Measurements from ENCODE around the gene PPARGC1A.

PPARGC1A gene

DNA sequence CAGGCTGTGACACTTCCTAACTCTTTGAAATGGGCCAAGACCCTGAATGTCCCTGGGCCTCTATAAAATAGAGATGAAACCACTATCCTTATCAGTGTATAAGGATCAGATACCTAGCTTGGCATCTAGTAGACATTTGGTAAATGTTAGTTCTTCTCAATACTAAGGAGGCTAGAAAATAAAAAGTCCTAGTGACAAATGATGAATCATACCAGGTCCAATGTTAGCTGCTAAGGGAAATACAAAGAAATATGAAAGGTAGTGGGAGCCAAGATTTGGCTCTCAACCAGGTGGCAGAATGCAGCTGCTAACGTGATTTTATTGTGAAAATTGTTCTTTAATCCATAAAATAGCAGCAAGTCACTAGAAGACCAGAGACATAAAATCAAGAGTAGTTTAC, 19.8 kb upstream of the PPARGC1A start:
- no peak for DNase-seq

DNA sequence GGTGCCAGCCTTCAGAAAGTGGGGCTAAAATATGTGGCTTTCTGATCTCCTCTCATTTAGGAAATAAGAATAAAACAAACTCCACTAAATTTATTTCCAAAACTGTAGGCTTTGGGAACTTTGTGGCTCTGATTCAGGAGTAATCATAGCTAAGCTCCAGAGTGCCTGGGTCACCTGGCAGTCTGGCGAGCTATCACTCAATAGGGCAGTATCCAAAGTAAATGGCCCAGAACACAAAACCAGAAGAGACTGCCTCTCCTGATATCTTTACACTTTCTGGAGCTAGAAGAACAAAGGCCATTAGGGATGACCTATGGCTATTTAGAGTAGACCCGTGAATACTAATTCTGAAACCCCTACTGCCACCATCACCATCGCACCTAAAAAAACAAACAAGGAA, 17.0 kb upstream of the PPARGC1A start:
- no peak for DNase-seq

DNA sequence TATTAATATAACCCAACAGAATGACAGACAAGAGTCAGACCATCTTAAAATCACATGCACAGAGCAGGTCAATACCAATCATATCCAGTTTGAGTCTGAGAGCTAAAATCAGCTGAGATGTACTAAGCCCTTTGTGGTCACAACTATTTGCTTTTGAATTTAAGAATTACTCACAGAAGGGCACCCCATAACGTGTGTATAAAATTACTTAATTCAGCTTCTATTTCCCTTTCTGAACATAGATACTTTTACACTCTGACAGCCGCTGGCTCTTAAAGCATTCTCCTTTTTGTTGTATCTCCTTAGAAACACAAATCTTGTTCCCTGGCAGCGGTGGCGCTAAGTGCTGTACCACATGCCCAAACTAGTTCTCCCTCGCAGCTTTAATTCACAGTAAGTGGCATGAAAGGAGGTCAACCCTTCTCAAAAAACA, 14.8 kb upstream of the PPARGC1A start:
- no peak for DNase-seq

DNA sequence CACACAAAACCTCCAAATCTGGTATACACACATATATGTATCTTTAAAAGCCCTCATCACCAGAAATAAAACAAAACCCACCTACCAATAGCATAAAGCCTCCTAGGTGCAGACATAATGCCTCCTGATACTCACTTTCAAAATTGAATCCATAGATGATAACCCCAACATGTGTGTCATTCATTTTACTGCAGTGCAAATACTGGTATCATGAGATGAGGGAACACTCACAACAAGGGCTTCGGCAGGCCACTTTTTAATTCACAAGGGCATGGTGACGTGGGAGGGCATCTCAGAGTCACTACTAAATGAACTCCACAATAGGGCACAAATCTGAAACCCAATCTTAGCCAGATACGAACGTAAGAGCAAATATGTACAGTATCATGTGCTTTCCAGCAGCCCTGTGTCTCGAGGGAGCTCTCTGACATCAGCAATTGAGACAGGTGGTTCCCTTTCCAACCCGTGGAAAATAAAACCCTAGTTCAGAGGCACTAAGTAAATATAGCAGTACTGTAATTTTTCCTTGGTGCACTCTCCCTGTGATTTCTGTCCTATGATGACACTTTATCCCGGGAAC, 14.1 kb upstream of the PPARGC1A start:
- no peak for DNase-seq

DNA sequence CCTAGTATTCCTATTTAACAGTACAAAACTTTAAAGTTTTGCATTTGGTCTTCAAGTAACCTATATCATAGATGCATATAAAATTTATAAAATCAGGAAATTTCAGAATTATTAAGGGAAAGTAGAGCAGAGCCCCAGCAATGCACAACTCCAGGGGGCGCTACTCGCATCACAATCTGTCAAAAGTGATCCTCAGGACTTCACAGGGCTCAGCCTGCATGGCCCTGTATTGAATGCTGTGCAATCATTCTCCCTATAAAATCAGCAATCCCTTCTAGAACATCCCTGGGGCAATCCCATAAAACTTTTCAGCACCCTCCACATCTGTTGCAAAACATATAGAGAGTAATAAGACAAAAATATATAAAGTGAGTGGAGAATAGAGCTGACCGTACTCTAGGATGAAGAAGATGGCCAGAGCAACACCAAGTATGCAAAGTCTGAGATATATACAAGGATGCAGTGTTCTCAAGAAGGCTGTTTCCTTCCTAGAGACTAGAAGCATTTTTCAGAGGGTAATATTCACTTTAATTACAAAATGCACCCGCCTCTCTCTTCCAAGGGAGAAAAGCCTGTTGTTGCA, 12.5 kb upstream of the PPARGC1A start:
- no peak for DNase-seq

DNA sequence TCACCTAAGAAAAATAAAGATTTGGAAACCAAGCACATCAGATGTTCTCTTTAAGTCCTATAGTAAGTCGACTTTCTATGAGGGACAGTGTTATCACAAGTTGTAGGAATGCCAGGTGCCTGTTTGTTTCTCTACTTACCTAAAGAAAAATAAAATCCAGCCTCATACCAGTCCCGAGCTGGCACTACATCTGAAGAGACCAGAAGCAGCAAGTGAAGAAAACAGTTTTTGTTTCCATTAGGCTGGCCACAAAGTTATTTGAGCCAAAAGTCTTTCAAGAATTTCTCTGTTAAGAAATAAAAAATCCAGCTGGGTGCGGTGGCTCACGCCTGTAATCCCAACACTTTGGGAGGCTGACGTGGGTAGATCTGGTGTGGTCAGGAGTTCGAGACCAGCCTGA, 10.8 kb upstream of the PPARGC1A start:
- no peak for DNase-seq

DNA sequence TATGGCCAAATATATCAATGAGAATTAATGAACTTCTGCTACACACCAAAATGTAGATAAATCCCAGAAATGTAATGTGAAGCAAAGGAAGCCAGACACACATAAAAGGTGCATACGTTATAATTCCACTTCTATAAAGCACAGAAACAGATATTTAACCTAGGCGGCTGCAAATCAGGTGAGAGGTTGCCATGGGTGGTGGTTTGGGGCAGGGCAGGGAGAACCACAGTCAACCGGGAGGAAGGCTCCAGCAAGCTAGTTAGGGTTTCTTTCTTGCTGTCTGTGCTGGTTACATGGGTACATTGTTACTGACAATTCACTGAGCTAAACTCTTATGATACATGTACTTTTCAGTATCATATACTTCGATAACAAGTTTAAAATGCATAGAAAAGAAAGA, 9.7 kb upstream of the PPARGC1A start:
- no peak for DNase-seq

DNA sequence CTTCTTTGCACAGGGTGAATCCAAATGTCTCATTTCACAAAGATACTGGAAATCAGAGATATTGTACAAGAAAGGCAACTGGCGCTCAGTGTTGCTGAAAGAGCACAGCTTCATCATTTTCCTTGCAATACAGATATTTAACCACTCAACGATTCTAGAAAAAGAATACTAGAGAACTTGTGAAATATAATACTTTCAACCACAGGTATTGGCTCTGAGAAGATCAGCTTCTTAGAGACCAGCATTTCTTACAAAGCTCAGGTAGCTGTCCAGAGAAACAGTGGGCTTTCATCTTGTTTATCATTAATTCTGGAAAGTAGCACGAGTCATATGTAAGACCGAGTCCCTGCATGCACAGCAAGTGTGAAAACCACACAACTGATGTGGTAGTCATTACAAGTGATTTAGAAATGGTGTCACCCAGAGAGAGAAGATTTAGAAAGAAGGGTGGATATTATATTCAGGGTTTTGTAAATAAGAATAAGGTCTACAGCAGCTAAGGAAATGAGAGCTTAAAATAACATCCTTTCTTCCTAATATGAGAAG, 7.8 kb upstream of the PPARGC1A start:
- no peak for DNase-seq

DNA sequence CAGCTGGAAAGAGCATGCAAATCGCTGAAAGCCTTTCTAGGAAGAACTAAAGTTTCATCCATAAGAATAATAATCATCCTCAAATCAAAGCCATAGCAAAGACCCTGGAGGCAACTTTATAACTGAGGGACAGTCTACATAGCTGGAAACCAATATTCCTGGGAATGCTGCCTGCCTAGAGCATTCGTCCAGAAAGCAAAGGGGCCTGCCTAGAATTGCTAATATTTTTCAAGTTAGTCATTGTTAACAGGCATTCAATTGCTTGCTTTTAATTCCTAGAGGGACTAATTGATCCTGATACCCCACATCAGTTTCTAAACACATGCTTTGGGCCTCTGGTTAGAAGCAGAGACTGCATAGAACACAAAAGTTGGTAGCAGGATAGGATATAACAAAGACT, 4.2 kb upstream of the PPARGC1A start:
- no peak for DNase-seq

DNA sequence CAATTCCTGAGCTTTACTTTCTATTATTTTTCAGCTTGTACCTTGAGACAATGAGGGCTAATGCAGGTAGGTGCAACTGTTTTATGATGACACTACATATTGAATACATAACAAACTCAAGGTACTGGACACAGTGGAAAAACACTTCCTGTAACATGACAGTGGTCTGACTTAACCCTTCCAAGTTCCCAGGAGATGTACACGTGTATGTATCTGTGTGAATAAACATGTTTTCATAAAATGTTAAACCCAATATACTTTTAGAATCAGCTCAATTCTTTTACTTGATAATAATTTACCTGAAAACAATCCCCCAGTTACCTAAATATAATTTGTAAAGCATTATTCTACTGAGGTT, 1.2 kb upstream of the PPARGC1A start:
- DNase-seq = no peak

DNA sequence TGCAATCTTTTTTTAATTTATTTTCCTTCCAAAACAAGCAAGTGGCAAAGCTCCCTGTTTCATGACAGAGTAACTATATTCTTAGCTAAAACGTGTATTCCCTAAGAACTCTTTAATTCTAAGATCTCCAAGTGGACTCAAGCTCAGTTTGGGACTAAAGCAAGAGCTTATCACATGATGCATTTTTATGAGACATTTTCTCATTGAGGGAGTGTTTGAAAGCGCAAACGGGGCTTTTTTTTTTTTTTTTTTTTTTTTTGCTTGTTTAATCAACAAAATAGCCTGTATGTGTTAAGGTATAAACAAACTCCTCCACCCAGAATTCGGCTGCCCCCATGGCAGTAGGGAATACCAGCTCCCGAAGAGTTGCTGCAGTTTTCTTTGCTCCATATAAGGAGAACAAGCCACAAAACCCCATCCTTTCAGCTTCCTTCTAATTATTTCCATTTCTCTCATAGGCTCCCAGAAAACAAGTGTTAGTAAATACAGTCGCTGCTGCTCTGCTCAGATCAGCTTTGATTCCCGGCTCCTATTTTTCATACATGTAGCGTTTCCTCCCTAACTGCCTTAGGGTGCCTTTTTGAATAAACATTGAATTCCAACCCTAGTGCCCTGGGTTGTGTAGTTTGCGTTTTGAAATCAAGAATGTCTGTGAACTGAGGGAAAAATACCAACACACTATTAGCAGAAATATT, 669 bp upstream of the PPARGC1A start:
- DNase-seq = no peak

DNA sequence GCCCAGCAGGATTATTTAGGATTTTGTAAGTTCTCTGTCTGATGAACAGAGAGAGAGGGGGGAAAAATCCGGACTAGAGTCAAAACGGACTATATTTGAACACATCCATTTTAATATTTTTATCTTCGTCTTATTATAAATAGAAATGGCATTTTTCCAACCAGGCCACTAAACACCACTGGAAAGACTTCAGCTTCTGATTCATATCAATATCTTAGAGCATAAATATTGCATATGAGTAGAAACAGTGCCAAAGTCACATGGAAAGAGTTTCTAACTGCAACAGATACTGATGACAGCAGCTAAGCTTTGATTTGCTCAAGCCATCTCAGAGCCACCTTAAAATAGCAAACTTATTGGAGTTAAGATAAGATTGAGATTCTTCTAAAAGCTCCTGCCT, 456 bp downstream of the PPARGC1A start:
- no peak for DNase-seq

DNA sequence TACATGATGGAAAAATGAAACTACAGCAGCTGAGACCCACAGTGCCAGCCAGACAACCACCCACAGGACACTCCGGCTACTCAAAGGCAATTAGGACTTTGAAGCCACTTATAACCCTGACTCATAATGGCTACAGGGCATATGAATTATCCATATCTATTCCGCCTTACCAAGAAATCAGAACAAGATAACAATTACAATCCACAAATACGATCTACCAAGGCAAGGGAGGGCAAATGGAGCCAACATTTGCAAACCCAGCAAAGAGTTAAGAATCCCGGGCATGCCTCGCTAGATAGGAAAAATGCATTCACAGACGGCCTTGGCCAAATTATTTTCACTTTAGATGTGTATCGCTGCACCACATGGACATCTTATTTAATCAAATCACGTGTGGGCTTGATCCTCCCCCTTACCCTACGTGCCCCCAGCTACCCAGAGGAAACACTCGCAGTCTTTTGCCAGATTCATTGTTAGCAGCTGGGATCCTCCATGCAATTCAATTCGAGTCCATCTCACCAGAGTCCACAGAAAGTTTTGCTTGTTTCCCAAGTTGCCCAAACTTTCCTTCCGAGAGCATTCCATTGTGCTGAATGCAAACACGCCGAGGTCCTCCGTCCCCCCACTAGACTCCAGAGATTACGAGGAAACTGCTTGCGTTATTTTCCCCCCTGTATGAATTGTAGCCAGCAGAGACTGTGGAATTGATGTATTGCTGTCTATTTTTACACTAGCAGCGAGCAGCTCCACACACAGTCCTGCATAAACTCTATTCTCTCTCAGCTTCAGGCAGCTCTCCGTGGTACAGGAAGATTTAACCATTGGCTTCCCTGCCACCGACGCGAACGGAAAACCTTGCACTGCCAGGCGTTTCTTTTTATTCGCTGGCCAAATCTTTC, 1.2 kb downstream of the PPARGC1A start:
- DNase-seq = no peak

DNA sequence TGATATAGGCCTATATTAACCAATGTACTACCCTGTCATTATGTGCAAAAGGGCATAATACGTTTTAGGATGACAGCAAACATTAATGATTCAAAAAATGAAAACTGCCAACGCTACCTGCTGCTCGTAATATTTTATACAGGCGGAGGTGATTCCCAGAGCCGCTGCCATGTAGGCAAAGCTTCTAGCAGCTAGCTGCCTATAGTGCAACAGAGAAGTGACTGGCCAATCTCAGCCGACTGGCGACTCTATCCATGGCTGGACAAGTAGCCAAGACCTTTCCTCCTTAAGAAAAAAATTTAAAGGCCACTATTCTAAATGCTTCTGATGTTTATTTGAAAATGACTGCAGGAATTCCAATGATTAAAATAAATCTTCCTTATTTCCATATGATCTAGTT, 1.9 kb downstream of the PPARGC1A start:
- no peak for DNase-seq

DNA sequence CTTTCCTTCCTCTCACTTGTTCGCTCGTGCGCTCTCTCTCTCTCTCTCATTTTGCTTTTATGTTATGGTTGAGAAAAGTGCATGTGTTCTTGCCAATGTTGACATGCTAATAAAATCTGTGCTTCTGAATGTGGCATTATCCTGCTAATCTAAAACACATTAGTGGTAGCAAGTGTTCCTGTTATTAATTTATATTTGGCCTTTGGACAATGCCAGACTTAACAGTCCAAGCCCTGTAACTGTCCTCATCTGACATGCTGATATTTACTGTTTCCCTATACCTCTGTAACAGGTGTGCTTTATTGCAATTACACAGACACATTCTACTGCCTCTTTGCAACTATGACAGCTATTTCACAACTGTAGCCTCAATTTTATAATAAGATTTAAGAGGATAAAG, 2.7 kb downstream of the PPARGC1A start:
- no peak for DNase-seq

DNA sequence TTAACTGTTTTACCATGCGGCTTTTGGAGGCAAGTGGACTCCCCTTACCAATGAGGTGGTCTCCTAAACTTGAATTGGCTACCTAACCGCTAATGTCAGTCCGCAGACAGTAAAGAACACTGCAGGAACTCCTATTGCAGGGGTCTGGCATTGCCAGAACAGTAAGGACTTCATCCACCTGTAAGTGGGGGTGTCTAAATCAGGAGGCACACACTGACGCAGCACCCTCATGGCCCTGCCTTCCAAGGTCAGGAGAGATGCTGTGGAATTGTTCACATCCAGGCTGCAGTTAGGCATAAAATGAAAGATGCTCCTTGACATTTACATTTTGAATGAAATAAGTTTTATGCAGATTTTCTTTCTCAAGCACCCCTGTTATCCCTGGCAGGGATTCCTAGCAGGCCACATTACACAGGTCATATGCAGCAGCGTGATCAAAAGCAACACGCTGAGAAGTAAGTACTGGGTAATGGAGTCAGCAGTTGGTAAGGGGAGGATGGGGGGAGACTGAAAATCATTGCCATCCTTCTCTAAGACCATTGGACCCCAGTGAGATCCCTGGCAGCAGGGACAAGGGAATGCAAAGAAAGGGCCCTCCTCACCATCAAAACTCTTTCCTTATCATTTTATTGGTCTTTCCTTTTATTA, 3.8 kb downstream of the PPARGC1A start:
- DNase-seq = no peak

DNA sequence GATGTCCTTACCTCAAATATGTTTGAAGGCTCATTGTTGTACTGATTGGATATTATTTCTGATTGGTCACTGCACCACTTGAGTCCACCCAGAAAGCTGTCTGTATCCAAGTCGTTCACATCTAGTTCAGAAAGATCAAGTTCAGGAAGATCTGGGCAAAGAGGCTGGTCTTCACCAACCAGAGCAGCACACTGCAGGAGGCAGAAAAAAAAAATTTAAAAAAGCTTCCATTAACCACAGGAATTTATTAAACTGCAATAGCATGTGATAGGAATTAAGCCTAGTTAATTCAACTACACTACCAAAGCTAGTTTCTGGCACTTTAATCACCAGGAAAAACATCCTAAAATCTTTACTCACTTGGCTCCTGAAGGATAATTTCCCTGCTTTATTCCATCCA, 5.1 kb downstream of the PPARGC1A start:
- DNase-seq = no peak

DNA sequence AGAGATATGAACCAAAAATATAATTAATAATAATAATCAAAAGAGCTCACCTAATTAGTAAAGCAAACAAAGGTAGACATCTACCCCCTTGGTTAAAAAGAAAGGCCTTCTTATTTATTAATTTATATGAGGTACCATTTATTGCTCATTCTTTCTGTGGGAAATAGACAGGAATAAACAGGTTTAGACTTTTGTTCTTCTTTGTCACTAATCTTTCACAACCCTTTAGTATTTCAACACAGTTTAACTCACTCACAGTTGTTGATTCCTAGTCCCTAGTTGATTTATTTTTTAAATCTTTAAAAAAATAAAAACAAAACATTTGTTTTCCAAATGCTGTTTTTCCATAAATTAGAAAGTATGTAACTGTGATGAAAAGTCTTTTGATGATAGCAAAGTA, 5.6 kb downstream of the PPARGC1A start:
- DNase-seq = no peak

DNA sequence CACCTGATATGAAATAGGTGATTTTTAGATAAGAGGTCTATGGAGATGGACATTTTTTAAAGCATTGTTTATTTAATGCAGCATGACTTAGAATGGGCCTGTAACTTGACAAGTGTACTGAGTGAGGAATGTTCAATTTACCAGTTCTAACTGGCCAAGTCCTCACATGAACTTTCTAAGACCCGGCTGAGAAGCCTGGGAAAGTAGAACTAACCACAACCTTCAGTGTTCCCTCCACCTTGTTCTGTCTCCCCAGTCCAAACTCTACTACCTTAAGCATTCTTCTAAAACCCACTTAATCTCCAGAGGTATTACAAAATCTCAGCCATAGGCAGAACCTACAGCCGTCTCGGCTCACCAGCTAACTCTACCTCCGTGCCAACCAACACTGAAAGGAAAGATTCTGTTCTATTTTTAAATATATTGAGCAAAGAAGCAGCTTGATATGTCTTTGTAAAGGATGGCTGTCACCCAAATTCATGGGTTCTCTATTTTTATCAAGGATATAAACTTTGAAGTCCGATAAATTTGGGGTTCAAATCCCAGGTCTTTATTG, 6.8 kb downstream of the PPARGC1A start:
- no peak for DNase-seq

DNA sequence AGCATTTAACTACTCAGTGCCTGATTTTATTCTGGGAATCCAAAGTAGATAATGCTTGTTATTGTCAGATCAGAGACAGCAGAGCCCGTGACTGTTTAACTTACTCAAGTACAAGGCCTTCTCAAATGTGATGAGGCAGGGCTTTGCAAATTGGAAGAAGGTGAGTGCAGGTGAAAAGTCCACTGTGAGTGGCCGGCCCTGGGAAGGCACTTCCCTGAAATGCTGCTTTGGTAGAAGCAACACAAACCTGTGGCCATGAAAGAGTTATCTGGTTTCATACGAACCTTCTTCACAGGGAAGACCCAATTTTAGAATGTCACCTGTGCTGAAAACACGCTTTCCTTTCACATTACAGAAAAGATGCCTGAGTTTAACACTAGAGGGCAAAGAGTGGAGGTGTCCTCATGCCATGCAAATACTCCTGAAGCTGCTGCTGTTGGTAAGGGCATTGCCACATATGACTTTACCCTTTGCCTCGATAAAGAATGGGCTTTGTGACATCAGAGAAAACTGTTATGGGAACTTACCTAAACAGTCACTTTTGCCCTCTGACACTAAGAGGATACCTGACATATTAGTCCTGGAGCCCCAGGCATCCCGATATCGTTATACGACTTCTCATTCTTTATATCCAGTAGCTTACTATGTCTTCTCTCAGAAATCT, 8.0 kb downstream of the PPARGC1A start:
- DNase-seq = no peak

DNA sequence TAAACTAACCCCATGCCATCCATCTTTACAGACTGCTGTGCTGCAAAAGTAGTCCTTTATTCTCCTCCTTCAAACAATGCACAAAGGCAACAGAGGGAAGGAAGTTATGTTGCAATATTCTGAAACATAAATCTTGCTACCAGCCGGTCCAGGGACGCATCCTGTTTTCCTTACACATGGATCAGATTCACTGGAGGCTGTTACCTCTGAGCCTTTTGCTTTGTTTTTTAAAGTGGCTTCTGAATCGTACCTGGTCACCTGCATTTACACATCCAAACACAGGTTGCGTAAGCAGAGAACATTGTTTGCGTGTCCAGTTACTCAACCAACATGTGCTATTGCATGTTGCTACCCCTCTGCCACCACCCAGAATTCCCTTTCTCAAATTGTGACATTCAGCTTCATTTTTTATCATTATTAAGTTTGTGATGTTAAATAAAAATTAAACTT, 8.8 kb downstream of the PPARGC1A start:
- no peak for DNase-seq
